Jurkat, Clone E6-1 (cell line): ENCODE results near the gene VAMP2.

Experiments
- DNase-seq: peaks from one replicate; pipeline ENCODE4 v3.0.0-alpha.2; 2011; ENCODE audit warnings: low read depth, low spot score
- H3K4me3 ChIP-seq: 2 replicates; pipeline ENCODE4 v1.5.1; 2011; ENCODE audit warnings: mild to moderate bottlenecking, low read length, control low read depth, moderate library complexity

VAMP2 gene

GRCh38 chr17:8117367-8117979, 45.3 kb downstream of the VAMP2 start:
- no peak overlapping the region for H3K4me3 ChIP-seq
- DNase-seq, result no peak

GRCh38 chr17:8116776-8117175, 46.0 kb downstream of the VAMP2 start:
- no peak for DNase-seq
- H3K4me3 ChIP-seq, result no peak overlapping the region

GRCh38 chr17:8110907-8111306, 51.8 kb downstream of the VAMP2 start:
- H3K4me3 ChIP-seq, result no peak overlapping the region
- no peak for DNase-seq

- no peak for DNase-seq
- H3K4me3 ChIP-seq, result no peak overlapping the region
Observed at GRCh38 chr17:8110456-8110804, 52.3 kb downstream of the VAMP2 start.

- H3K4me3 ChIP-seq, result no peak overlapping the region
- no peak for DNase-seq
Observed at GRCh38 chr17:8109661-8110455, 52.9 kb downstream of the VAMP2 start.
